Hematopoietic multipotent progenitor cell treated with erythropoietin and hydrocortisone succinate and interleukin-3 and kit ligand, for 8 days (in vitro differentiated cells): ENCODE data around the gene CYSLTR2.

ENCODE experiments used
- DNase-seq: peaks from one replicate; pipeline ENCODE4 v3.0.0-alpha.2; 2015

Gene CYSLTR2

DNA sequence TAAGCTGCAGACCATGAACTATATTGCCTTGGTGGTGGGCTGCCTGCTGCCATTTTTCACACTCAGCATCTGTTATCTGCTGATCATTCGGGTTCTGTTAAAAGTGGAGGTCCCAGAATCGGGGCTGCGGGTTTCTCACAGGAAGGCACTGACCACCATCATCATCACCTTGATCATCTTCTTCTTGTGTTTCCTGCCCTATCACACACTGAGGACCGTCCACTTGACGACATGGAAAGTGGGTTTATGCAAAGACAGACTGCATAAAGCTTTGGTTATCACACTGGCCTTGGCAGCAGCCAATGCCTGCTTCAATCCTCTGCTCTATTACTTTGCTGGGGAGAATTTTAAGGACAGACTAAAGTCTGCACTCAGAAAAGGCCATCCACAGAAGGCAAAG lies 53.7 kb downstream of the CYSLTR2 start:
- DNase-seq = no peak

- no peak for DNase-seq
Observed at GRCh38 chr13:48708764-48709163, 55.0 kb downstream of the CYSLTR2 start.

DNA sequence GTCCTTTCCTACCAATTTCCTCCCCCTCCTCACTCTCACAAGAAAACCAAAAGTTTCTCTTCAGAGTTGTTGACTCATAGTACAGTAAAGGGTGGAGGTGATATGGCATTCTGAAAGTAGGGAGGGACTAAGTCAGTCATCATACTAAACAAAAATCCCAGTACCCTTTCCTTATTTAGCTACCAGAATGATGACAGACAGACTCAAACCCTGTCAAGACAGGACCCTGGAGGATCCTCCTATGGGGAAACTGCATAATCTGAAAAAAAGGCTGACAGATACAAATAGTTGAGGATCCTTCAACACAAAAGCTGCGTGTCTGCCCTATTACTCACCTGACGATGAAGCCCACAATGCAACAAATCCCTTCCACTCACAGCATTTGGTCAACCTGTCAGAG lies 55.5 kb downstream of the CYSLTR2 start:
- DNase-seq = no peak

DNA sequence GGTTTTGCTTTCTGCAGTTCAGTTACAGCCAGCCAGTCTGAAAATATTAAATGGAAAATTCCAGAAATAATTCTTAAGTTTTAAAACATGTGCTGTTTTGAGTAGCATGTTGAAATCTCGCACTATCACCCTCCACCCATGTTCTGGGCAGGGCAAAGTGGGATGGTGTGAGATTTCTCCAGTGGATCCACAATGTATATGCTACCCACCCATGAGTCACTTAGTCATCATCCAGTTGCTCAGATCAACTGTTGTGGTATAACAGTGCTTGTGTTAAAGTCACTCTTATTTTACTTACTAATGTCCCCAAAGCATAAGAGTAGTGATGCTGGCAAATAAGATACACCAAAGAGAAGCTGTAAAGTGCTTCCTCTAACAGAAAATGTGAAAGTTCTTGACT lies 56.4 kb downstream of the CYSLTR2 start:
- no peak for DNase-seq

DNA sequence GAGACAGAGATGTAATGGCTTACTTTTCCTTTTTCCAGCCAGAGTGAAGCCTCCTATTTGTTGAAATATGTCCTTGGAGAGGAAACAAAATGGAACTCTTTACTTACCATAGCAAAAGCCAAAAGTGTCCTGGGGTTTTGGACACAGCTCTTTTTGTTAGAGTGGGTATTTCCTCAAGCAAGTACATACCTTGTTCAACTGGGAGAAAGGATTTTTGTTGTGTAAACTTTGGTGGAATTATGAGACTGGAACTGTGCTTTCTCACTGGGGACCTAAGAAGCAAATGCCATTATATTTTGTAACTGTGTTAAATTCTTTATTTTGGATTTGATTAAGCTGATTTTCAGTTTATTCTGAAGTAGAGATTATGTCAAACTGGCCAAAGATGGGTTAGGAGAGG lies 58.4 kb downstream of the CYSLTR2 start:
- no peak for DNase-seq

GRCh38 chr13:48715977-48716376 lies 62.2 kb downstream of the CYSLTR2 start:
- DNase-seq = no peak

DNA sequence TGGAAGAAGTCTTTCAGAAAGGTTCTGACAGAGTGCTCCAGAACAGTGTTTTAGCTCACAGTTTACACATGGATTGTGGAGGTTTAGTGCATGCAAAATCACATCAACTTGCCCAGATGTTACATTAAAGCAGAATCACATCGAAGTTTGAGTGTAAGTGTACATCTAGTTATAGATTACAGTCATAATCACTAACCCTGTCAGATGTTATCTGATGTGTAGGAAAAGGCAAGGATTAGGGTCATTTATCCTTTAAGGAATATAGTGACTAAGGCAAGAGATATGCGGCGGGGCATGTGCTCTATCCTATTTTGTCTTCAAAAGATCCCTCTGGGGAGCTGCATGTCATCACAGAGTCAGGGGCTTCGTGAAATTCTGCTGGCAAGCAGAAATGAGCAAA lies 66.9 kb downstream of the CYSLTR2 start:
- no peak for DNase-seq

DNA sequence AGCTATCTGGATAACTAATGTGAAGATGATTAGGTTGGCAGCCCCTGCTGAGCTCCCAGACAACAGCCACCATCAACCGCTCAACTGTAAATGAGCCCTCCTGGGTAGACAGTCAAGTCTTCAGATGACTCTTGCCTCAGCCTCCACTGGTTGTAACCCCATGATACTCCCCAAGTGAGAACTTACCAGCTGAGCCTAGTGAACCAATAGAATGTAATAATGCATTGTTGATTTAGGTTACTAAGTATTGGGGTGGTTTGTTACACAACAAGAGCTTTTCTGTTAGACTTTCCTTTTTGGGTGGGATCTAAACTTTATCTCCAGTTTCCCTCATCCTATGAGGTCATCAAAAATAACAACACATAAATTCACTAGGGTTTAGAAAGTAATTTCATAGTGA lies 69.4 kb downstream of the CYSLTR2 start:
- no peak for DNase-seq

DNA sequence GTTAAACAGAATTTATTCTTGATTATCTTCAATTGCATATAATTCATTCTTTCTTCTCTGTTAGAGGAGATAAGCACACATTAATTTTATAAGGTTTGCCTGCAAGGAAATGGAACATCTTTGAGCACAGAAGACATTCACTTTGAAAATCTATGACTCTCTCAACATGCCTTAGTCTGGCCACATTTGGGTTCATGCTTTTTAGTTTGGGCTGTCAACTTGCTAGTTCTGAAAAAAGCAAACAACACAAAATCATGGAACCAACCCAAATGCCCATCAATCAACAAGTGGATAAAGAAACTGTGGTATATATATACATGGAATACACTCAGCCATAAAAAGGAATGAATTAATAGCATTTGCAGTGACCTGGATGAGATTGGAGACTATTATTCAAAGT lies 71.5 kb downstream of the CYSLTR2 start:
- no peak for DNase-seq

- DNase-seq = no peak
Observed at GRCh38 chr13:48726711-48727110, 73.0 kb downstream of the CYSLTR2 start.

DNA sequence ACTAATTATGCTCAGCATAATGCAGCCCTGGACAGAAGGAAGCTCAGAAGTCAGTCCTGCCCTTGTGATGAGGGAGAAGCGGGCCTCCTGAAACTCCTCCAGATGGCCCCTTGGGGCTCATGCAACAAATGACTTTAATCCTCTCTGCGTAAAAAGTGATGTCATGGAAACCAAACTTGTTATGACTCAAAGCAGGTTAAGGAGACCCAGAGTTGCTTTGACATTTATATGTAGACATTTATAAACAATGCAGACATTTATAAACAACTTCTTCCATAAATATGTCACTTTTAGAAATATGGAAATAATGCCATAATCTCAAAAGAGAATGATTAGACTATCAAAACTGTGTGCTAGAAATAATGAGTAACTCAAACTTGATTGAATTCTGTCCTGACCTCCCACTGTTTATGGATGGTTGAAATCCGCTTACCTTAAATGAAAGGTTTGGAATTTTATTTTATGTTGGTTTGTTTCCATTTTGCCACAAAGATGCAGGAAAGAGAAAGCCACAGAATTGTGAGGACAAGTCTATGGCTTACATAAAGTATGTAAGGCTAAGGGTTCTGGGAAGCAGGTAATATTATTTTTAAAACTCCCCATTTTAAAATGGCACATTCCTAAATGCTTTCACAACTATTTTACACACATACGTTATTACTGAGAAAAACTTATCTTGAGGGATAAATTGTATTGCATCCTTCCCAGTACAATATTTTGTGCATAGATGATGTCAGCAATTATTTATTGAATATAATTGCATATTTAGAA lies 73.7 kb downstream of the CYSLTR2 start:
- no peak for DNase-seq

- peak; percentile 11 for DNase-seq
Observed at GRCh38 chr13:48728226-48728625, 74.5 kb downstream of the CYSLTR2 start.

DNA sequence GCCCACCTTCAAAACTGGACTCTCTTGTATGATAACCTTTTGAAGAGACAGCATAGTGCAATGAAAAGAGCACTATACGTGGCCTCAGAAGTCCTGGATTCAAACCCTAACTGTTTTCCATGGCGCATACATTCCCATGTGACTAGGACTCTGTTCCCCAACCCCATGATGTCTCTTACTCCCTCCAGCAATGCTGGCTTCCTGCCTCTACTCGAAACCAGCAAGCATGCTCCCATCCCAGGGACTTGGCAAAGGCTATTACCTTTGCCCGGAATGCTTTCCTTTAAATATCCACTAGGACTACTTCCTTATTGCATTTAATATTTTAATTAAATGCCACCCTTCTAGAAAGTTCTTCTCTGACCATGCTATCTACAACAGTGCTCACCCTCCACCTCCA lies 75.1 kb downstream of the CYSLTR2 start:
- no peak for DNase-seq

- DNase-seq = peak; percentile 95
Observed at GRCh38 chr13:48729856-48730255, 76.1 kb downstream of the CYSLTR2 start.

- peak; percentile 28 for DNase-seq
Observed at GRCh38 chr13:48731001-48731658, 77.4 kb downstream of the CYSLTR2 start.

GRCh38 chr13:48731957-48732569 lies 78.3 kb downstream of the CYSLTR2 start:
- peak; percentile 70 for DNase-seq

- no peak for DNase-seq
Observed at GRCh38 chr13:48733739-48734335, 80.1 kb downstream of the CYSLTR2 start.

GRCh38 chr13:48735571-48735970 lies 81.8 kb downstream of the CYSLTR2 start:
- DNase-seq = no peak

GRCh38 chr13:48737689-48738088 lies 84.0 kb downstream of the CYSLTR2 start:
- DNase-seq = no peak

DNA sequence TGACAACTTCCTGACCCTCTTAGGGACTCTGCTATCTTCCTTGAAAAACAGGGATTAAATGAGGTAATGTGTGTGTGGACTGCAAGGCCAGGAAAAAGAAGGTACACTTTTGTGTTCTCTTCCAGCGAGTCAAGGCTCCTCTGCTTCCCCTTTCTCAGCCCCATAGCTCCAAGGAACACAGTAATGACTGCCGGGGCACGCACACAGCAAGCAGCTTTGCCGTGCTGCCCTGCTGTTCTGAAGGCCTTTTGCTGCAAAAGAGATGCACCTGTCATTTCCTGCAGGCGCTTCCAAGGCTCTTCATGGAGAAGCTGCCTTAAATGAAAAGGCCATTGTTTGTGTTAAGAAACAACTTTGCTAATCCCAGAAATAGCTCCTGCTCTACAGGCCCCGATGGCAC lies 84.6 kb downstream of the CYSLTR2 start:
- no peak for DNase-seq

GRCh38 chr13:48739386-48739964 lies 85.7 kb downstream of the CYSLTR2 start:
- DNase-seq = peak; percentile 85

DNA sequence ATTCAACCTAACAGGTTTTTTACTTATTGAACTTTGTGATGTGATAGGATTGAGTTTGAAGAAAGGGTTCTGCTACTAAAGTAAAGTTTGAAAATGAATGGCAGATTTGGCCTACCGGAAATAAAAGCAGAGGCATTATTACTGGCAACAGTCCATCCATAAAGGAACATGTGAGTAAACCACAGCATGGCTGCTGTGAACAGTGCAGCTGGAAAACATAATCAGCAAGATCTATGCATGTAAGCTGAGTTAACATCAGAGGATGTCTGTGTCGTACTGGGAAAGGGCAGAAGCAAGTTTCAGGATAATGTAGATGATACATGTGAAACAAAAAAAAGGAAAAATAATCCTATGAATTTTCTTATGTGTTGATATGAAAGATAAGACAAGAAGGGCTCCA lies 87.6 kb downstream of the CYSLTR2 start:
- DNase-seq = no peak

GRCh38 chr13:48746821-48747220 lies 93.1 kb downstream of the CYSLTR2 start:
- DNase-seq = no peak
